Measurements from ENCODE around the gene CIRBP.

The CIRBP gene

DNA sequence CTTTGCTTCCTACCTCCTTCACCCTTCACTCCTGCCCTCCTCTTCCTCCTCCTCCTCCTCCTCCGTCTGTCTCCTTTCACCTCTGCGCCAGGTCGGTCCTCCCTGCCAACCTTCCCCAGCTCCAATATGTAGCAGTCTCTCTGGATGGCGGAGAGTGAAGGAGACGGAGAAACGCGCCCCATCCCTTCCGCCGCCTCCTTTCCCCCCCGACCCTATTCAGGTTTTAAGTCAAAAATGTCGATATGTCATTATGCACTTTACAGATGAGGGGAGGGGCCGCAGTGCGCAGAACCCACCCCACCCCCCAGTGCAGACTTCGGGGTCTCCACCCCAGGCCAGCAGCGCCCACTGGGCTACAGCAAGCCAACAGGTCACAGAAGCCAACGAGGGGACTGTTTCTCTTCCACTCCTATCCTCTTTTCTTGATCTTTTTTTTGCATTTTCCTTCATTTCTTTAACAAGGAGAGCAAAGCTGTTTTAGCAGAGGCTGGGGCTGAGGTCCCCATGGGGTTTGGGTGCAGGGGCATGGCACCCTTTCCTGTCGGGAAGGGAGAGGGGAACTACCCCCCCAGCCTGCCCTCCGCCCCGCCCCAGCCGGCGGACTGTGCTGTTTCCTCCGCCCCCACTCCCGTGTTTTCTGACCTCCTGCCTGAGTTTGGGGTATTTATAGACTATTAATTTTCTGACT is 11.5 kb upstream of the CIRBP start:
- no peak for DNase-seq

GRCh38 chr19:1258163-1258492 is 11.0 kb upstream of the CIRBP start:
- DNase-seq = no peak

DNA sequence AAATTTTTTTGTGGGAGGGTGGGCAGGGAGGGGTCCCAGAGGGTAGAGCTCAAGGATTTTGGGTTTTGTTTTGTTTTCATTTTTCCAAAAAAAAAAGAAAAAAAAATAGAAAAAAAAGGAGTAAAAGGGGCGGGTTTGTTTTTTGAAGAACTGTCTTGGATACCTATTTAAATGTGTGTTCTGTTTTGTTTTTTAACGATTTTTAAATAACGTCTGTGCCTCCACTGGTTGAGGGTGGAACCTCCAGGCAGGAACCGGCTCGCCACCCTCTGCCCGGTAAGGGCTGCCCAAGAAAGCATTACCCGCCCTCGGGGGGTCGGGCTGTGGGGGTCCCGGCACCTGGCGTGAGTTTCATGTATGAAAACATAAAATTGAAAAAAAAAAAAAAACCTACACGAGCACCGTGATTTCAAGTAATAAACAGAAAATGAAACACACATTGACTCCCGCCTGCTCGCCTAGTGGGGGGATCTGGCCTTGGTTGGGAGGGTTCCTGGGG is 10.4 kb upstream of the CIRBP start:
- DNase-seq = no peak

- DNase-seq = peak; percentile 56
Observed at GRCh38 chr19:1259206-1259875, 9.8 kb upstream of the CIRBP start.

DNA sequence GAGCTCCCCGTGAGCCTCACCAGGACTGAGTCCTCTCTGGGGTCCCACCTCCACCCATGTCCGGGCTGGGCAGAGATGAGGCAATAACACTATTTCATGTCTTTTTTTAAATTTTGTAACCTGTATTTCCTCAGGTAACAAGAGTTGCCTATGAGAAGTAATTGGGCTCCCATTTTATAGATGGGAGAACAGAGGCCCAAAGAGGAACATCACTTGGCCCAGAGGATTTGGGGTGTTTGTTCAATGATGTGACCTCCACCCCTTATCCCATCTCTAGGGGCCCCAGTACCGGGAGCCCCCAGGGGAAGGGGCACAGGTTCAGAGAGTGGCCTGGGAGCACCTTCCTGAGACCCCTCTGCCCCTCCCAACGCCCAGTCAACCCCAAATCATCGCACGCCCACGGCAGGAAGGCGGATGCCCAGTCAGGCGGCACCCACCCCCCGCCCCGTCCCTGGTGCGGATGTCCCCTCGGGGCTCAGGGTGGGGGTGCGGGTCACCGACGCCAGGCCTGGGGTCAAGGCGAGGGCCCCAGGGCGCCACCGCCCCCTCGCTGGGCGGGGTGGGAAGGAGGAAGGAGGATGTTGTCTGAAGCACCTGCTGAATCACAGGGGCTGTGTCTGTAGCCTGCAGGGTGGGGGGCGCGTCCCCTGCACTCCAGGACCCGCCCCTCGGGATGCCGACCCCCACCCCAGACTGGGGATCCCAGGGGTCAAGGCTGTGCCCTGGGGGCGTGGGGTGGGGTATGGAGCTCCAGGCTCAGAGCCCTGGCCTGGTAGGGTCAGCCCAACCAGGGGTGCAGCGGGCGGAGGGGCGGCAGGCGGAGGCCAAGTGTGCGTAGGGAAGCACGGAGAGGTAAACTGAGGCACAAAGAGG is 9.0 kb upstream of the CIRBP start:
- DNase-seq = no peak

- DNase-seq = peak; percentile 97
Observed at GRCh38 chr19:1260749-1261537, 8.2 kb upstream of the CIRBP start.

- no peak for DNase-seq
Observed at GRCh38 chr19:1261538-1261797, 7.7 kb upstream of the CIRBP start.

DNA sequence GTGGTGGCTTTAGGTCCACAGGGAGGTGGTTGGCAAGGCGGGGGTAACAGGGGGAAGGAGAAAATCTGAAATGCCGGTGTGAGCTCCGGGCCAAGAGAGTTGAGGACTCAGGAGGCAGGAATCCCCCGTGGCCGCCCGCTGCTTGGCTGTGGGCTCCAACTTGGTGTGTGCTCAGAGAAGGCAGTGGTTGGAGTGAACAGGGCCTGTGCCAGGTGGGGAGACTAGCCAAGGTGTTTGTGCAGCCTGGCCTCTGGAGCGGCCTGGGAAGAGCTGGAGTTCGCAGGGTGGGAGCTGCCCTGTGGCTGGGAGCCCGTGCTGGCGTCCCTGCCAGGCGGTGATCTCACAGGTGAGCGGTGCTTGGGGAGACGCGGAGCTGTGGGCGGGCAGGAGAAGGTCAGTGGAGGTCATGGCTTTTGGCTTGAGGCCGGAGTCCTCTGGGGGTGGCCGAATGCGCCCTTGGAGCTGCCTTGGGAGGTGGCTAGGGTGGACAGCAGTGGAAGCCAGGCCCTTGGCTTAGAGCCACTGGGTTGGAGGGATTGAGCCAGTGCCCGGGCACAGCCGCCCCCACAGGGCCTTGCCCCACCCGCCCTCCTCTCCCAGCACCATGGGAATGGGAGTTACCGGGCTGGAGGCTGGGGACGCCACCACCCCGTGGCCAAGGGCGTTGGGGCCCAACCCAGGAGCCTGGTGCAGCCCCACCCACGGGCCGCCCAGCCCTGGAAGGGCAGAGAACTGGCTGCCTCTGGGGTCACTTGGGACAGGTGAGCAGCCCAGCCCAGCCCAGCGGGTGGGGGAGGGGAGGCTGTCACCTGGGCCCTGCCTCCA is 7.1 kb upstream of the CIRBP start:
- no peak for DNase-seq

DNA sequence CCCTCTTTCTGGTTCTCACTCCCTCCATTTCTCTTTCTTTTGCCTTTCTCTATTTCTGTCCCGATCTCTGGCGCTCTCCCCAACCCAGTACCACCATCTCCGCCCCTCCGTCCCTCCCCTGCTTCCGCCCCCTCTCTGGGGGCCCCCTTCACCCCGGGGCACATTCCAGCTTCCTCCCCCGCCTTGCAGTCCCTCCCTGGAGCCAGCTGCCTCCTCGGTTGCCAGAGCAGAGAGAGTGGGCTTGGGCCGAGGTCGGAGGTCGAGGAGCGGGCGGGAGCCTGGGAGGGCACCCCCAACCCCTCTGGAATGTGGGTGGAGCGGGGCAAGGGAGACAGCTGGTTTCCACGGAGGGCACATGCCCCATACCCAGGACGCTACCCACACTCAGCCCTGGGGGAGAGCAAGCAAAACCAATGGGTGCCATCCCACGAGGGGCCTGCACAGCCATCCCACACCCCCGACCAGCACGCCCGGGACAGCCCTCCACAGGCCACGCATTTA is 6.5 kb upstream of the CIRBP start:
- no peak for DNase-seq

GRCh38 chr19:1263188-1263587 is 5.9 kb upstream of the CIRBP start:
- DNase-seq = no peak

DNA sequence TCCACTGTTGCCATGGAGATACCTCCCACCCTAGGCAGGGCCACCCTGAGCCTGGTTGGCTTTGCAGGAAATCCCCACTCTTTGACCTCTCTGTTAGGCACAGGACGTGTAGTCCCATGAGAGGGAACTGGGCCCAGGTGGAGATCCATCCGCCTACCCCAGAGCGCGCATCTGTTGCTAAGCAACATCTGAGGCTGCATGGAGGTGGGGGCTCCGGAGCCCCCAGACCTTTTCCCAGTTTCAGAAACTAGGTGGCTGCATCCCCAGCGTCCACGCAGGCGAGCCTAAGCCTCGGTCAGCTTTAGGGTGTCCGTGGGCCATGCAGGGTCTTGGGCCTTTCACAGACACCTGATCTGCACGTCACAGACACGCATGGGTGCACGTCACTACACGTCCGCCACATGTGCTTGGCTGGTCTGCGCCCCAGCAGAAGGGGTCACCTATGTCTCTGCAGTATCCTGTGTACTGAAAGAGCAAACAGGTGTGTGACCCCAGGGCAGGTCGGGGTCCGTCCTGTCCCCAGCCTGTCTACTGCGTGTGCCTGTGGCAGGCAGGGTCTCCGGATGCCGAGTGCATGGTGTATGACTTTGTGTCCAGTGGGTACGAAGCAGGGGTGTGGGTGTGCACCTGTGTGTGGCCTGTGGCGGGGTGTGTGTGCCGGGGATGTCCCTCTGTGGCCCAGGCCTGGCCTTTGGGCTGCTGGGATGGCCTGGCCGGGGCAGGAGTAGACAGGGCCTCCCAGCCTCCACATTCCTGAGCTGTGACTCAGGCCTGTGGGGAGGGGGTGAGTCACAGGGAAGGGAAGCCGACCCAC is 4.1 kb upstream of the CIRBP start:
- no peak for DNase-seq

DNA sequence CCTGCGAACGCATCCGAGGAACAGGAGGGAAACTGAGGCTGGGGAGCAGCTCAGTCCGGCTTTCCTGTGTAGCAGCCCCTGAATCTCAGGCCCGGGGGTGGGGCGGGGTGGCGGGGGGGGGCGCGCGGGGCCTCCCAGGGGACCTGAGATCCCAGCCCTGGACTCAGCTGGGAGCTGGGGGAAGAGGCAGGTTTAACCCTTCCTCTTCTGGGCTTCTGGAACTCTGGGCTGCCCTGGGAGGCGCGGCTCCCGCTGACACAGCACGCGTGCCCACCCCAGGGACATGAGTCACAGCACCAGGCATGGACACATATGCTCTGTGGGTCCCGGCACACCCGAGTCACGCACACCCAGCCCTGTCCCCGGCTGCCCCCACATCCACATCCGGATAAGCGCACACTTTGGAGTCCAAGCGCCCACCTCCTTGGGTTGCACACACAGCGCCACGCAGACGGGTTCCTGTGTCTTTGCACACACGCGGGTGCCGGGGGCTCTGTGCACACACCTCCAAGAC is 3.5 kb upstream of the CIRBP start:
- no peak for DNase-seq

DNA sequence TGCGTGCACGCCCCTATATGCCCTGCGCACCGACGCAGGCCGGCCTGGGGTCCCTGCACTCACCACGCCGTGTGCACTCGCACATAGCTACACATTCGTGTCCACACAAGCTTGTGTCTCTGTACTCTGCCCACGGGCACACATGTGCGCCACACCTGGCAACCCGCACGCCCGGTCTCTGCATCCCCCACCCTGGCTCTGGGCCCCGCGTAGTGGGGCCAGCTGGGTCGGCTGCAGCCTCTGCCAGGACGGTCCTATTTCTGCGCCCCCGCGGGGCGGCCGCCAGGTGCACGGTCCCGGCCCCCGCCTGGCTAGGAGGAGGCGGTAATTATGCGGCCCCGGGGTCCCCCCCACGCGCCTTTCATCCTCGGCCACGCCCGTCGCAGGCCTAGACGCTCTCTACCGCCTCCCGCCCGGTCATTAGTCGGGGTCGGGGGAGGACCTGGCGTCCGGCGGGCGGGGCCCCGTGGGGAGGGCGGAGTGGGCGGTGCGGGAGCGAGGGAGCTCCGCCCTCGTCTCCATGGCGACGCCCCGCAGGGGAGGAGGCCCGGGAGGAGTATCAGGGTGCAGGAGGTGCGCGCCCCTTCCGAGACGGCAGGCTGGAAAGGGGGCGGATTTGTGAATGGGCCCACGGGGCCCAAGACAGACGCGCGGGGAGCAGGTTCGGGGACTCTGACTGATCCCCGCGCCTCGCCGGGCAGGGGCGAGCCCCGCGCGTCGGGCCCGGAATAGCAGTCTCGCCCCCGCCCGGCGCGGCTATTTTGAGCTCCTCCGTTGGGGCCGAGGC is 2.8 kb upstream of the CIRBP start:
- DNase-seq = peak; percentile 74

DNA sequence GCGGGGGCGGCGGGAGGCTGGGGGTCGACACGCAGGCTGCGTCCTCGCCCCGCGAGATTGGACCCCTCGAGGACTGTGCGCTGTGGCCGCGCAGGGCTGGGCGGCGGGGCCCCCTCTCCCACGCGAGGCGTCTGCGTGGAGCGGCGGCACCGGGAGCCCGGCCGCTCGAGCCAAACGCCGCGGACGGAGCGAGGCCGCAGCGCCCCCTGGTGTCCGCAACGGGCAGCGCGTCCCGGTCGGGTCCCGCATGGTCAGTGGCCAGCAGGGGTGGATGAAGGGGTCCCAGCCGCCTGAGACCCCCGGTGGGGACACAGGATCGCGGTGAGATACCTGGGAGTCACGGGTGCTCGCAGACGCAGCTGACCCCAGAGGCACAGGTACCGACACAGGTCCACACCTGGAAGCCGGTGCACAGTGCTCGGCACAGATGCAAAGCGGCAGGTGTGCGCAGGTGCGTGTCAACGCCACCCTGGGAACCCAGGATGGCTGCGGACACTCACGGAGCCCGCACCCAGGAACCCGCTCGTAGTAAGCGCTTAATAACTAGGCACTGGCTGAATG is 2.1 kb upstream of the CIRBP start:
- peak; percentile 61 for DNase-seq

GRCh38 chr19:1267477-1268225 is 1.5 kb upstream of the CIRBP start:
- no peak for DNase-seq

- no peak for DNase-seq
Observed at GRCh38 chr19:1268226-1269064, 687 bp upstream of the CIRBP start.

- DNase-seq = peak; percentile 81
Observed at GRCh38 chr19:1269478-1270212, 513 bp downstream of the CIRBP start.
